ENCODE results near the gene C2orf42.
A peak's percentile ranks its signal among the peaks of the same experiment; 100 is the strongest.

The C2orf42 gene

DNA sequence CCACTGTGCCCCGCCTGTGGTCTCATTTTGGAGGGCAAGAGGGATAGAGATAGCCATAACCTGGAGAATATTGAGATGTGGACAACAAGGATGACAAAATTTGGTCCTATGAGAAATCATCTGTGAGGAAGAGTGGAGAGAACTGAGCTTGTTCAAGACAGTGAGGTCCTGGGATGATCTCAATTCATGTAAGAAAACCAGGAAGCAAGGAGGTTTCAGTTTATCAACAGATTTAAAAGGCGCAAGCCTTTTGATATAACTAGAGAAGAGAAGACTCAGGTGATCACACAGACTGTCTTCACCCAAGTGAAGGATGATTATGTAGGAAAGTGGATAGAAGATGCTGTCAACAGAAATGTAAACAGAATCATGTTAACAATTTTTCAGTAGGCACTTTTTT, 64.4 kb downstream of the C2orf42 start:
- no peak overlapping the region for H3K4me3 ChIP-seq (replicated peaks in 1 of 2; ENCODE audit: low read depth in 2 of 2, low read length in 2 of 2)
- TF ChIP-seq, protein P1, sequence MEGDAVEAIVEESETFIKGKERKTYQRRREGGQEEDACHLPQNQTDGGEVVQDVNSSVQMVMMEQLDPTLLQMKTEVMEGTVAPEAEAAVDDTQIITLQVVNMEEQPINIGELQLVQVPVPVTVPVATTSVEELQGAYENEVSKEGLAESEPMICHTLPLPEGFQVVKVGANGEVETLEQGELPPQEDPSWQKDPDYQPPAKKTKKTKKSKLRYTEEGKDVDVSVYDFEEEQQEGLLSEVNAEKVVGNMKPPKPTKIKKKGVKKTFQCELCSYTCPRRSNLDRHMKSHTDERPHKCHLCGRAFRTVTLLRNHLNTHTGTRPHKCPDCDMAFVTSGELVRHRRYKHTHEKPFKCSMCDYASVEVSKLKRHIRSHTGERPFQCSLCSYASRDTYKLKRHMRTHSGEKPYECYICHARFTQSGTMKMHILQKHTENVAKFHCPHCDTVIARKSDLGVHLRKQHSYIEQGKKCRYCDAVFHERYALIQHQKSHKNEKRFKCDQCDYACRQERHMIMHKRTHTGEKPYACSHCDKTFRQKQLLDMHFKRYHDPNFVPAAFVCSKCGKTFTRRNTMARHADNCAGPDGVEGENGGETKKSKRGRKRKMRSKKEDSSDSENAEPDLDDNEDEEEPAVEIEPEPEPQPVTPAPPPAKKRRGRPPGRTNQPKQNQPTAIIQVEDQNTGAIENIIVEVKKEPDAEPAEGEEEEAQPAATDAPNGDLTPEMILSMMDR (IDR thresholded peaks at IDR 0.05; ENCODE audit: low read depth, low read length) = no peak
- no peak for DNase-seq (ENCODE audit: low read depth in 2 of 2)

GRCh38 chr2:70125498-70125898, 65.3 kb downstream of the C2orf42 start:
- TF ChIP-seq, protein P1 (IDR thresholded peaks at IDR 0.05; ENCODE audit: low read depth, low read length) = no peak
- DNase-seq (ENCODE audit: low read depth in 2 of 2) = no peak
- H3K4me3 ChIP-seq (replicated peaks in 1 of 2; ENCODE audit: low read depth in 2 of 2, low read length in 2 of 2) = peak overlapping the region; percentile 44 to 48

DNA sequence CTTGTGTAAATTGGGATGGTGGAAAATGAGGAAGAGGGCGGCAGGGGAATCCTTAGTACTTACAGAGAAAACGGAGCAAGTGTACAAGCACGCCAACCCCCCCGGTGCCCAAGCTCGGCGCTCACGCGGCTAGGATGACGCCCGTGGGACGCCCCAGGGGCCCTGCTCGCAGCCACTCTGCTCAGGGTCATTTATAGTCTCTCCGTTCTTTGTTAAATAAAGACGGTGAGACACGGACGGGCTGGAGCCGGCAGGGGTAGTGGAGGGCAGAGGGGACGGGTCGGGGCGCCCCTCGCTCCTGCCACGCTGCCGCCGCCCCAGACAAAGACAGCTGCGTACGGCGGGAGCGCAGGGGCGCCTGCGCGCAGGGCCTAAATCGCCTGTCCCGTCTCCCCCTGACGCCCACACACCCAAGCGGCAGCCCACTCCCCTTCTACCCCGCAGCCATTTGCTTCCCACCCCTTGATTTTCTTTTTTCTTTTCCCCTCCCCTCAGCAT, 65.8 kb downstream of the C2orf42 start:
- peak overlapping the region; percentile 44 to 48 for H3K4me3 ChIP-seq (replicated peaks in 1 of 2; ENCODE audit: low read depth in 2 of 2, low read length in 2 of 2)
- DNase-seq (ENCODE audit: low read depth in 2 of 2) = peak; percentile 60 to 61
- TF ChIP-seq, protein P1 (IDR thresholded peaks at IDR 0.05; ENCODE audit: low read depth, low read length) = no peak

DNA sequence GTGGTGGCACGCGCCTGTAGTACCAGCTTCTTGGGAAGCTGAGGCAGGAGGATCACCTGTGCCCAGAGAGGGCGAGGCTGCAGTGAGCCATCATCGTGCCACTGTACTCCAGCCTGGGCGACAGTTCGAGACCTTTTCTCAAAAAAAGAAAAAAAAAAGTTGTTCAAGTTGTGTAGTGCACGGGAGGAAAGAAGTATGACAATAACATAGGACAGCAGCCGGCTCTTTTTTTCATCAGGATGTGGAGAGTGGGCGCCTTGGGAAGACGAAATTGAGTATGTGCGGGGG, 67.0 kb downstream of the C2orf42 start:
- peak overlapping the region; percentile 47 to 48 for H3K4me3 ChIP-seq (replicated peaks in 1 of 2; ENCODE audit: low read depth in 2 of 2, low read length in 2 of 2)
- DNase-seq (ENCODE audit: low read depth in 2 of 2) = no peak
- TF ChIP-seq, protein P1 (IDR thresholded peaks at IDR 0.05; ENCODE audit: low read depth, low read length) = no peak

DNA sequence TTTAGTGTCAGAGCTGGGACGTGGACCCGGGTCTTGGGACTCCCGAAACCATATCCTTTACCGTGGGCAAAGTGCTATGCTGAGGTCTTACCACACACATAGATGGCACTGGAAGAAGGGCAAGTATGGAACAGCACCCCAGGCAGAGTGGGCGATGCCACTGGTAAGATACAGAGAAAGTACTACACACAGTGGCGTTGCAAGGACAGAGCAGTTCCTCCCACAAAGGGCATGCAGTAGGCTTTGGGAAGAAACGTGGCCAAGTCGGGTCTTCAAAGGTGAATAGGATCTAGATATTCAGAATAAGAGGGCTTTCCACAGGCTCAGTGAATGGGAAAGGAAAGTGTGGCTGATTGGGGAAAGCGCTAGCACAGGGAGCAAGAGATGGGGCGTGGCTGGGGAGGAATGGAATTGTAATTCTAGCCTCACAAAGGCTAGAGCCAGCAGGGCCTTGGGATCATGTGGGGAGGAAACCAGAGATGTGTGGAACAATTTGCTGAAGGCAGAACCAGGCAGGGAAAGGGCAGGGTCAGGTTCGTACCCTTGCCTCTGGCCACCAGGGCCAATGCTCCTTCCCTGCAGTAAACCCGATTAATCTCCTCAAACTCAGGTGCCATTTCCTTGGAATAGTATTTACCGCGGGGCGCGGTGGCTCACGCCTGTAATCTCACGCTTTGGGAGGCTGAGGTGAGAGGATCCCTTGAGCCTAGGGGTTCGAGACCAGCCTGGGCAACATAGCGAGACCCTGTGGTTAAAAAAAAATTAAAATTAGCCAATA, 67.6 kb downstream of the C2orf42 start:
- H3K4me3 ChIP-seq (replicated peaks in 1 of 2; ENCODE audit: low read depth in 2 of 2, low read length in 2 of 2) = no peak overlapping the region
- DNase-seq (ENCODE audit: low read depth in 2 of 2) = peak; percentile 37 to 81
- TF ChIP-seq, protein P1 (IDR thresholded peaks at IDR 0.05; ENCODE audit: low read depth, low read length) = no peak

DNA sequence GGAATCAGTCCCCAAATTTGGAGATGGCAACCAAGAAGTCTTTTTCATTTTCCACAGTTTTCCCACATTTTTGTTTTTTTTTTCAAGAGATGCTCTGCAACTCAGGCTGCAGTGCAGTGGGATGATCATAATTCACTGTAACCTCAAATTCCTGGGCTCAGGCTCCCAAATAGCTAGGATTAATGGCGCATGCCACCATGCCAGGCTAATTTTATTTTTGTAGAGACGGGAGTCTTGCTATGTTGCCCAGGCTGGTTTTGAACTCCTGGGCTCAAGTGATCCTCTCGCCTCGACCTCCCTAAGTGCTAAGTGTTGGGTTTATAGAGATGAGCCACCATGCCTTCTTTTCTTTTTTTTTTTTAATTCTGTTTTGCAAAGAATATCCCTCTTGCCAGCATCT, 68.3 kb downstream of the C2orf42 start:
- DNase-seq (ENCODE audit: low read depth in 2 of 2) = no peak

More for the DNA sequence above, 68.3 kb downstream of the C2orf42 start:
- TF ChIP-seq, protein P1 (IDR thresholded peaks at IDR 0.05; ENCODE audit: low read depth, low read length) = no peak
- no peak overlapping the region for H3K4me3 ChIP-seq (replicated peaks in 1 of 2; ENCODE audit: low read depth in 2 of 2, low read length in 2 of 2)

Data from cardiac fibroblast (primary cell).